Glutamatergic neuron (in vitro differentiated cells): ENCODE measurements around the gene RAPGEF1. TPM values are rescaled to one million over a fixed set of nuclear protein-coding genes. Genes with fewer than 3 reads are reported as not detected.
A peak's percentile ranks its signal among the peaks of the same experiment; 100 is the strongest.

Experiments used
- DNase-seq: peaks from one replicate; pipeline ENCODE4 v3.0.0; 2022
- H3K27ac Mint-ChIP-seq: one replicate; pipeline ENCODE4 v1.8.0; 2020; ENCODE audit warnings: mild to moderate bottlenecking, mixed read lengths, inconsistent platforms; ENCODE audit not compliant: unreplicated experiment
- H3K27me3 Mint-ChIP-seq: one replicate; pipeline ENCODE4 v1.8.0; 2020; ENCODE audit warnings: mild to moderate bottlenecking, moderate library complexity, mixed read lengths, inconsistent platforms; ENCODE audit not compliant: unreplicated experiment
- H3K36me3 Mint-ChIP-seq: one replicate; pipeline ENCODE4 v1.8.0; 2020; ENCODE audit warnings: mild to moderate bottlenecking, mixed read lengths, inconsistent platforms; ENCODE audit not compliant: unreplicated experiment
- H3K4me1 Mint-ChIP-seq: one replicate; pipeline ENCODE4 v1.8.0; 2020; ENCODE audit warnings: mild to moderate bottlenecking, low read depth, mixed read lengths, inconsistent platforms; ENCODE audit not compliant: unreplicated experiment
- H3K4me3 Mint-ChIP-seq: one replicate; pipeline ENCODE4 v1.8.0; 2020; ENCODE audit warnings: mild to moderate bottlenecking, mixed read lengths, inconsistent platforms; ENCODE audit not compliant: unreplicated experiment
- H3K9me3 Mint-ChIP-seq: one replicate; pipeline ENCODE4 v1.8.0; 2020; ENCODE audit warnings: mild to moderate bottlenecking, moderate library complexity, mixed read lengths, inconsistent platforms; ENCODE audit not compliant: unreplicated experiment
- CTCF ChIP-seq: fragments of 200-600 bp; sonication (generic); IDR thresholded peaks from one replicate; pipeline ENCODE4 v1.5.0; 2021; ENCODE audit not compliant: partially characterized antibody, unreplicated experiment
- total RNA-seq: library from RNA; stranded (reverse); fragmentation: NEBNext Ultra II Directional; extraction: Animal tissue kit (Norgen Biotek cat#: 25700); gene quantifications from one replicate; pipeline ENCODE4 v1.2.1, GENCODE V29; 2021; ENCODE audit not compliant: unreplicated experiment

Gene RAPGEF1
- total RNA-seq, 1 donor from 2014 or later: 319 TPM

GRCh38 chr9:131641618-131642495 is 98.0 kb downstream of the RAPGEF1 start:
- peaks cover 10% of the 10 kb centered on the region for H3K36me3 Mint-ChIP-seq
- H3K27me3 Mint-ChIP-seq: peaks cover 4% of the 10 kb centered on the region
- TF ChIP-seq CTCF: no peak
- no peak overlapping the region for H3K4me3 Mint-ChIP-seq
- H3K27ac Mint-ChIP-seq: peak overlapping the region; percentile 8
- peaks cover 6% of the 10 kb centered on the region for H3K9me3 Mint-ChIP-seq
- no peak for DNase-seq
- H3K4me1 Mint-ChIP-seq: peaks cover 40% of the 10 kb centered on the region

- Mint-ChIP-seq H3K27me3 (no peaks in the 10 kb centered on the region), H3K36me3 (peaks cover 8% of the 10 kb centered on the region), H3K27ac (peak overlapping the region; percentile 59), H3K9me3 (peaks cover 6% of the 10 kb centered on the region), H3K4me3 (no peak overlapping the region), H3K4me1 (peaks cover 34% of the 10 kb centered on the region)
- DNase-seq: no peak
- TF ChIP-seq CTCF: peak; percentile 16
Observed at GRCh38 chr9:131640438-131641137, 99.3 kb downstream of the RAPGEF1 start.

- H3K27ac Mint-ChIP-seq: no peak overlapping the region
Observed at GRCh38 chr9:131639769-131640437, 100.0 kb downstream of the RAPGEF1 start.

GRCh38 chr9:131636593-131636992 is 103.3 kb downstream of the RAPGEF1 start:
- peaks cover 4% of the 10 kb centered on the region for H3K36me3 Mint-ChIP-seq
- peaks cover 1% of the 10 kb centered on the region for H3K27me3 Mint-ChIP-seq
- peaks cover 6% of the 10 kb centered on the region for H3K9me3 Mint-ChIP-seq
- no peak for DNase-seq
- peaks cover 38% of the 10 kb centered on the region for H3K4me1 Mint-ChIP-seq
- no peak overlapping the region for H3K27ac Mint-ChIP-seq
- H3K4me3 Mint-ChIP-seq: no peak overlapping the region
- TF ChIP-seq CTCF: no peak

More at GRCh38 chr9:131639769-131640437, 100.0 kb downstream of the RAPGEF1 start:
- Mint-ChIP-seq H3K9me3 (peaks cover 6% of the 10 kb centered on the region), H3K4me3 (no peak overlapping the region), H3K4me1 (peaks cover 31% of the 10 kb centered on the region), H3K36me3 (peaks cover 8% of the 10 kb centered on the region), H3K27me3 (no peaks in the 10 kb centered on the region)
- TF ChIP-seq CTCF: no peak
- no peak for DNase-seq
